ENCODE measurements around the gene STX17.
"Not testable (repeated sequence)": the region's sequence is repeated elsewhere in the genome, so short reads cannot be mapped to it uniquely, and the experiment has no call there.

STX17 gene

GRCh38 chr9:99971410-99971809 lies 65.0 kb downstream of the STX17 start:
- DNase-seq (ENCODE audit: low spot score), result no peak

- DNase-seq (ENCODE audit: low spot score), result no peak
Observed at GRCh38 chr9:99973455-99973854, 67.0 kb downstream of the STX17 start.

- DNase-seq (ENCODE audit: low spot score), result no peak
Observed at GRCh38 chr9:99977033-99977792, 70.8 kb downstream of the STX17 start.

- no peak for DNase-seq (ENCODE audit: low spot score)
Observed at GRCh38 chr9:99978221-99978620, 71.8 kb downstream of the STX17 start.

- DNase-seq (ENCODE audit: low spot score), result no peak
Observed at GRCh38 chr9:99980598-99980997, 74.1 kb downstream of the STX17 start.

- no peak for DNase-seq (ENCODE audit: low spot score)
Observed at GRCh38 chr9:99986642-99987041, 80.2 kb downstream of the STX17 start.

GRCh38 chr9:99990508-99990907 lies 84.1 kb downstream of the STX17 start:
- not testable (repeated sequence) for DNase-seq (ENCODE audit: low spot score)

GRCh38 chr9:99998266-99998665 lies 91.8 kb downstream of the STX17 start:
- DNase-seq (ENCODE audit: low spot score), result no peak

GRCh38 chr9:99998866-99999265 lies 92.4 kb downstream of the STX17 start:
- DNase-seq (ENCODE audit: low spot score), result no peak

- DNase-seq (ENCODE audit: low spot score), result no peak
Observed at GRCh38 chr9:99999797-100000196, 93.3 kb downstream of the STX17 start.

- DNase-seq (ENCODE audit: low spot score), result no peak
Observed at GRCh38 chr9:100011062-100011681, 104.7 kb downstream of the STX17 start.

- no peak for DNase-seq (ENCODE audit: low spot score)
Observed at GRCh38 chr9:100012279-100012678, 105.8 kb downstream of the STX17 start.

GRCh38 chr9:100013573-100013972 lies 107.1 kb downstream of the STX17 start:
- no peak for DNase-seq (ENCODE audit: low spot score)

GRCh38 chr9:100014846-100015245 lies 108.4 kb downstream of the STX17 start:
- no peak for DNase-seq (ENCODE audit: low spot score)

- DNase-seq (ENCODE audit: low spot score), result no peak
Observed at GRCh38 chr9:100019541-100019940, 113.1 kb downstream of the STX17 start.

All from putamen (tissue), 1 donor.